Keratinocyte (primary cell): ENCODE measurements around the gene HSFX3.
"Not testable (repeated sequence)": the region's sequence is repeated elsewhere in the genome, so short reads cannot be mapped to it uniquely, and the experiment has no call there.

Source experiments
- EZH2 ChIP-seq: IDR thresholded peaks from one replicate; pipeline ENCODE4 v1.6.1; 2012; ENCODE audit warnings: inconsistent platforms, mild to moderate bottlenecking, low read length, moderate library complexity
- TF ChIP-seq, protein P1 (sequence below), 3 experiments: IDR thresholded peaks in 1 of 3; conservative IDR thresholded peaks in 1 of 3; optimal IDR thresholded peaks in 1 of 3; 2 replicates in 2 of 3; 3 replicates in 1 of 3; pipeline versions ENCODE3 to v1.5.1; 2011; ENCODE audit warnings: low read length in 3 of 3, mild to moderate bottlenecking in 3 of 3, moderate library complexity in 2 of 3, control low read depth in 1 of 3, inconsistent platforms in 1 of 3; ENCODE audit not compliant: insufficient read depth in 2 of 3; ENCODE audit errors: extremely low read depth in 1 of 3

GRCh38 chrX:149503446-149503845 lies 46.3 kb downstream of the HSFX3 start:
- TF ChIP-seq, protein P1, sequence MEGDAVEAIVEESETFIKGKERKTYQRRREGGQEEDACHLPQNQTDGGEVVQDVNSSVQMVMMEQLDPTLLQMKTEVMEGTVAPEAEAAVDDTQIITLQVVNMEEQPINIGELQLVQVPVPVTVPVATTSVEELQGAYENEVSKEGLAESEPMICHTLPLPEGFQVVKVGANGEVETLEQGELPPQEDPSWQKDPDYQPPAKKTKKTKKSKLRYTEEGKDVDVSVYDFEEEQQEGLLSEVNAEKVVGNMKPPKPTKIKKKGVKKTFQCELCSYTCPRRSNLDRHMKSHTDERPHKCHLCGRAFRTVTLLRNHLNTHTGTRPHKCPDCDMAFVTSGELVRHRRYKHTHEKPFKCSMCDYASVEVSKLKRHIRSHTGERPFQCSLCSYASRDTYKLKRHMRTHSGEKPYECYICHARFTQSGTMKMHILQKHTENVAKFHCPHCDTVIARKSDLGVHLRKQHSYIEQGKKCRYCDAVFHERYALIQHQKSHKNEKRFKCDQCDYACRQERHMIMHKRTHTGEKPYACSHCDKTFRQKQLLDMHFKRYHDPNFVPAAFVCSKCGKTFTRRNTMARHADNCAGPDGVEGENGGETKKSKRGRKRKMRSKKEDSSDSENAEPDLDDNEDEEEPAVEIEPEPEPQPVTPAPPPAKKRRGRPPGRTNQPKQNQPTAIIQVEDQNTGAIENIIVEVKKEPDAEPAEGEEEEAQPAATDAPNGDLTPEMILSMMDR (optimal IDR thresholded peaks at IDR 0.05 in 1 of 3, IDR thresholded peaks at IDR 0.05 in 1 of 3, conservative IDR thresholded peaks at IDR 0.05 in 1 of 3; ENCODE audit: extremely low read depth in 1 of 3, insufficient read depth in 2 of 3, low read length in 3 of 3), result not testable (repeated sequence)
- not testable (repeated sequence) for TF ChIP-seq EZH2
